HEK293 (cell line): Measurements from ENCODE around the gene TMEM130.

Source experiments
- CTCF ChIA-PET: fragments of 350-600 bp; formaldehyde crosslinking; extraction: SDS; loops from one replicate; lab custom pipeline; 2021; ENCODE audit warnings: antibody characterized with exemption; lab: Yijun Ruan, JAX
- POLR2A ChIA-PET: fragments of 300-600 bp; formaldehyde crosslinking; extraction: SDS; loops from one replicate; lab custom pipeline; 2020; ENCODE audit warnings: antibody characterized with exemption, inconsistent platforms; lab: Yijun Ruan, JAX
- H3K27ac ChIP-seq: fragments of 200-500 bp; sonication (Bioruptor generic); 2 replicates; pipeline ENCODE4 v1.5.1; 2014; ENCODE audit warnings: low read depth, low read length, control low read depth, inconsistent platforms; ENCODE audit errors: extremely low read depth
- H3K36me3 ChIP-seq, 2 experiments: fragments of 200-500 bp in 1 of 2; sonication (Bioruptor generic) in 1 of 2; 1 replicate in 1 of 2; 2 replicates in 1 of 2; pipeline ENCODE4 v1.5.1; 2014 to 2017; ENCODE audit warnings: inconsistent platforms in 2 of 2, low read length in 2 of 2; ENCODE audit not compliant: control insufficient read depth in 2 of 2, insufficient read depth in 1 of 2
- H3K4me1 ChIP-seq: fragments of 200-500 bp; sonication (Bioruptor generic); 2 replicates; pipeline ENCODE4 v1.5.1; 2014; ENCODE audit warnings: mild to moderate bottlenecking, low read length, inconsistent platforms; ENCODE audit not compliant: control insufficient read depth, insufficient read depth
- H3K4me3 ChIP-seq: 2 replicates; pipeline ENCODE4 v1.5.1; 2011; ENCODE audit warnings: low read depth, mild to moderate bottlenecking, control low read depth, low read length, moderate library complexity
- H3K9me3 ChIP-seq: fragments of 200-500 bp; sonication (Bioruptor generic); 2 replicates; pipeline ENCODE4 v1.5.1; 2014; ENCODE audit warnings: low read depth, low read length, inconsistent platforms; ENCODE audit not compliant: control insufficient read depth, insufficient read depth
- BCL11A ChIP-seq: fragments of 450-650 bp; formaldehyde crosslinking; IDR thresholded peaks from 2 replicates; pipeline ENCODE4 v1.5.1; 2016; ENCODE audit warnings: low read depth, missing biosample characterization, missing genetic modification characterization
- GLIS2 ChIP-seq: fragments of 450-650 bp; formaldehyde crosslinking; IDR thresholded peaks from 2 replicates; pipeline ENCODE4 v1.5.1; 2016; ENCODE audit warnings: missing biosample characterization, missing genetic modification characterization
- IKZF3 ChIP-seq: fragments of 450-650 bp; IDR thresholded peaks from 2 replicates; pipeline ENCODE4 v1.5.0; 2018; ENCODE audit warnings: missing biosample characterization, mild to moderate bottlenecking, missing genetic modification characterization, moderate library complexity
- KLF16 ChIP-seq: fragments of 450-650 bp; formaldehyde crosslinking; IDR thresholded peaks from 2 replicates; pipeline ENCODE4 v1.5.1; 2017; ENCODE audit warnings: missing biosample characterization, missing genetic modification characterization
- KLF7 ChIP-seq: fragments of 450-650 bp; formaldehyde crosslinking; IDR thresholded peaks from 2 replicates; pipeline ENCODE4 v1.5.1; 2016; ENCODE audit warnings: missing biosample characterization, missing genetic modification characterization, borderline replicate concordance
- MEIS1 ChIP-seq: sonication (generic); formaldehyde crosslinking; IDR thresholded peaks from 2 replicates; pipeline ENCODE4 v1.8.1; 2022; ENCODE audit warnings: missing genetic modification reagents, mild to moderate bottlenecking, borderline replicate concordance
- OSR2 ChIP-seq: fragments of 450-650 bp; formaldehyde crosslinking; IDR thresholded peaks from 2 replicates; pipeline ENCODE4 v1.5.1; 2016; ENCODE audit warnings: missing biosample characterization, missing genetic modification characterization
- SP3 ChIP-seq: fragments of 450-650 bp; formaldehyde crosslinking; IDR thresholded peaks from 2 replicates; pipeline ENCODE4 v1.5.1; 2016; ENCODE audit warnings: missing biosample characterization, missing genetic modification characterization
- ZNF114 ChIP-seq: fragments of 450-650 bp; formaldehyde crosslinking; IDR thresholded peaks from 2 replicates; pipeline ENCODE4 v1.5.0; 2017; ENCODE audit warnings: missing biosample characterization, missing genetic modification characterization
- ZNF138 ChIP-seq: fragments of 450-650 bp; formaldehyde crosslinking; IDR thresholded peaks from 2 replicates; pipeline ENCODE4 v1.5.1; 2016; ENCODE audit warnings: missing biosample characterization, missing genetic modification characterization, borderline replicate concordance
- ZNF175 ChIP-seq: fragments of 450-650 bp; formaldehyde crosslinking; IDR thresholded peaks from 2 replicates; pipeline ENCODE4 v1.5.1; 2016; ENCODE audit warnings: missing biosample characterization, missing genetic modification characterization
- ZNF48 ChIP-seq: fragments of 450-650 bp; formaldehyde crosslinking; IDR thresholded peaks from 2 replicates; pipeline ENCODE4 v1.5.1; 2016; ENCODE audit warnings: missing biosample characterization, missing genetic modification characterization
- ZNF501 ChIP-seq: fragments of 450-650 bp; formaldehyde crosslinking; IDR thresholded peaks from 2 replicates; pipeline ENCODE4 v1.5.1; 2016; ENCODE audit warnings: missing biosample characterization, missing genetic modification characterization
- ZNF529 ChIP-seq: fragments of 450-650 bp; formaldehyde crosslinking; IDR thresholded peaks from 2 replicates; pipeline ENCODE4 v1.5.1; 2017; ENCODE audit warnings: missing genetic modification characterization, missing biosample characterization; ENCODE audit not compliant: insufficient replicate concordance
- ZNF544 ChIP-seq: fragments of 450-650 bp; formaldehyde crosslinking; IDR thresholded peaks from 2 replicates; pipeline ENCODE4 v1.5.0; 2017; ENCODE audit warnings: missing biosample characterization, missing genetic modification characterization
- ZNF561 ChIP-seq: fragments of 450-650 bp; IDR thresholded peaks from 2 replicates; pipeline ENCODE4 v1.5.1; 2018; ENCODE audit warnings: missing biosample characterization, missing genetic modification characterization, borderline replicate concordance
- ZNF747 ChIP-seq: fragments of 450-650 bp; formaldehyde crosslinking; IDR thresholded peaks from 2 replicates; pipeline ENCODE4 v1.5.1; 2016; ENCODE audit warnings: missing biosample characterization, missing genetic modification characterization
- TF ChIP-seq, protein P1 (sequence below): fragments of 450-650 bp; IDR thresholded peaks from 2 replicates; pipeline ENCODE4 v1.5.1; 2018; ENCODE audit warnings: missing biosample characterization, mild to moderate bottlenecking, missing genetic modification characterization
- TF ChIP-seq, protein P2 (sequence below): fragments of 450-650 bp; formaldehyde crosslinking; IDR thresholded peaks from 2 replicates; pipeline ENCODE4 v1.5.1; 2016; ENCODE audit warnings: missing biosample characterization, missing genetic modification characterization
- TF ChIP-seq, protein P3 (sequence below): fragments of 450-650 bp; formaldehyde crosslinking; IDR thresholded peaks from 2 replicates; pipeline ENCODE4 v1.5.1; 2016; ENCODE audit warnings: missing biosample characterization, missing genetic modification characterization, borderline replicate concordance

Gene TMEM130

DNA sequence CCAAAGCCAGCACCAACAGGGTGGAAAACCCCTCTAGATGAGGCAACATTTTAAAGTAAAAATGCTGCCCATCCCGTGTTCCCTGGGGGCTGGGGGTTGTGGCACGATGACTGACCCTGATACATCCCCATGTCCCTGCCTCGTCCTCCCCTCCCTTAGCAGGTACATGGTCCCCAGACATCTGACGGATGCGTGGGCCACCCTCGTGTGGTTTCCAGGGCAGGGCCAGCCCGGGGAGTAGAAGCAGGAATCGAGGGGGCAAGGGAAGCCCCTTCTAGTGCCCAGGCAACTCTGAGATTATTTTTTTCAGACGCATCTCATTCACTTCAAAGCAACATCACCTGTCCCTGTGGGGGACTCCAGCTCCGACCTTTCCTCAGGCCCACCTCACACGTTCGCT is 3.5 kb downstream of the TMEM130 start:
- ChIA-PET POLR2A (no interaction called here), CTCF (interaction anchor here (0.6 to 1.6 kb wide), 3 partner anchors 25 to 444 kb away, joined by 3 to 6 read pairs (median 5); no protein-coding TSS in a partner anchor)
- no peaks in the 10 kb centered on the region for H3K9me3 ChIP-seq
- H3K27ac ChIP-seq: no peak overlapping the region
- no peaks in the 10 kb centered on the region for H3K36me3 ChIP-seq
- H3K4me1 ChIP-seq: peaks cover 3% of the 10 kb centered on the region; the same call in 1 of the 2 replicates
- H3K4me3 ChIP-seq: no peak overlapping the region
- TF ChIP-seq, protein P1, sequence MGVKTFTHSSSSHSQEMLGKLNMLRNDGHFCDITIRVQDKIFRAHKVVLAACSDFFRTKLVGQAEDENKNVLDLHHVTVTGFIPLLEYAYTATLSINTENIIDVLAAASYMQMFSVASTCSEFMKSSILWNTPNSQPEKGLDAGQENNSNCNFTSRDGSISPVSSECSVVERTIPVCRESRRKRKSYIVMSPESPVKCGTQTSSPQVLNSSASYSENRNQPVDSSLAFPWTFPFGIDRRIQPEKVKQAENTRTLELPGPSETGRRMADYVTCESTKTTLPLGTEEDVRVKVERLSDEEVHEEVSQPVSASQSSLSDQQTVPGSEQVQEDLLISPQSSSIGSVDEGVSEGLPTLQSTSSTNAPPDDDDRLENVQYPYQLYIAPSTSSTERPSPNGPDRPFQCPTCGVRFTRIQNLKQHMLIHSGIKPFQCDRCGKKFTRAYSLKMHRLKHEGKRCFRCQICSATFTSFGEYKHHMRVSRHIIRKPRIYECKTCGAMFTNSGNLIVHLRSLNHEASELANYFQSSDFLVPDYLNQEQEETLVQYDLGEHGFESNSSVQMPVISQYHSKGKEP (tag by site-specific recombination): no peak
- TF ChIP-seq ZNF561 (tag by site-specific recombination) (no peak), SP3 (tag by site-specific recombination) (no peak), ZNF48 (tag by site-specific recombination) (no peak), KLF16 (tag by site-specific recombination) (no peak), ZNF529 (tag by site-specific recombination) (no peak), ZNF114 (tag by site-specific recombination) (no peak), KLF7 (tag by site-specific recombination) (no peak), GLIS2 (tag by site-specific recombination) (no peak), ZNF501 (tag by site-specific recombination) (no peak), IKZF3 (tag by site-specific recombination) (no peak), ZNF544 (tag by site-specific recombination) (no peak), ZNF747 (tag by site-specific recombination) (no peak), ZNF175 (tag by site-specific recombination) (no peak), MEIS1 (CRISPR knock-in tag) (no peak), ZNF138 (tag by site-specific recombination) (no peak), OSR2 (tag by site-specific recombination) (no peak), BCL11A (tag by site-specific recombination) (no peak)
- TF ChIP-seq, protein P2, sequence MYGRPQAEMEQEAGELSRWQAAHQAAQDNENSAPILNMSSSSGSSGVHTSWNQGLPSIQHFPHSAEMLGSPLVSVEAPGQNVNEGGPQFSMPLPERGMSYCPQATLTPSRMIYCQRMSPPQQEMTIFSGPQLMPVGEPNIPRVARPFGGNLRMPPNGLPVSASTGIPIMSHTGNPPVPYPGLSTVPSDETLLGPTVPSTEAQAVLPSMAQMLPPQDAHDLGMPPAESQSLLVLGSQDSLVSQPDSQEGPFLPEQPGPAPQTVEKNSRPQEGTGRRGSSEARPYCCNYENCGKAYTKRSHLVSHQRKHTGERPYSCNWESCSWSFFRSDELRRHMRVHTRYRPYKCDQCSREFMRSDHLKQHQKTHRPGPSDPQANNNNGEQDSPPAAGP (tag by site-specific recombination): no peak
- TF ChIP-seq, protein P3, sequence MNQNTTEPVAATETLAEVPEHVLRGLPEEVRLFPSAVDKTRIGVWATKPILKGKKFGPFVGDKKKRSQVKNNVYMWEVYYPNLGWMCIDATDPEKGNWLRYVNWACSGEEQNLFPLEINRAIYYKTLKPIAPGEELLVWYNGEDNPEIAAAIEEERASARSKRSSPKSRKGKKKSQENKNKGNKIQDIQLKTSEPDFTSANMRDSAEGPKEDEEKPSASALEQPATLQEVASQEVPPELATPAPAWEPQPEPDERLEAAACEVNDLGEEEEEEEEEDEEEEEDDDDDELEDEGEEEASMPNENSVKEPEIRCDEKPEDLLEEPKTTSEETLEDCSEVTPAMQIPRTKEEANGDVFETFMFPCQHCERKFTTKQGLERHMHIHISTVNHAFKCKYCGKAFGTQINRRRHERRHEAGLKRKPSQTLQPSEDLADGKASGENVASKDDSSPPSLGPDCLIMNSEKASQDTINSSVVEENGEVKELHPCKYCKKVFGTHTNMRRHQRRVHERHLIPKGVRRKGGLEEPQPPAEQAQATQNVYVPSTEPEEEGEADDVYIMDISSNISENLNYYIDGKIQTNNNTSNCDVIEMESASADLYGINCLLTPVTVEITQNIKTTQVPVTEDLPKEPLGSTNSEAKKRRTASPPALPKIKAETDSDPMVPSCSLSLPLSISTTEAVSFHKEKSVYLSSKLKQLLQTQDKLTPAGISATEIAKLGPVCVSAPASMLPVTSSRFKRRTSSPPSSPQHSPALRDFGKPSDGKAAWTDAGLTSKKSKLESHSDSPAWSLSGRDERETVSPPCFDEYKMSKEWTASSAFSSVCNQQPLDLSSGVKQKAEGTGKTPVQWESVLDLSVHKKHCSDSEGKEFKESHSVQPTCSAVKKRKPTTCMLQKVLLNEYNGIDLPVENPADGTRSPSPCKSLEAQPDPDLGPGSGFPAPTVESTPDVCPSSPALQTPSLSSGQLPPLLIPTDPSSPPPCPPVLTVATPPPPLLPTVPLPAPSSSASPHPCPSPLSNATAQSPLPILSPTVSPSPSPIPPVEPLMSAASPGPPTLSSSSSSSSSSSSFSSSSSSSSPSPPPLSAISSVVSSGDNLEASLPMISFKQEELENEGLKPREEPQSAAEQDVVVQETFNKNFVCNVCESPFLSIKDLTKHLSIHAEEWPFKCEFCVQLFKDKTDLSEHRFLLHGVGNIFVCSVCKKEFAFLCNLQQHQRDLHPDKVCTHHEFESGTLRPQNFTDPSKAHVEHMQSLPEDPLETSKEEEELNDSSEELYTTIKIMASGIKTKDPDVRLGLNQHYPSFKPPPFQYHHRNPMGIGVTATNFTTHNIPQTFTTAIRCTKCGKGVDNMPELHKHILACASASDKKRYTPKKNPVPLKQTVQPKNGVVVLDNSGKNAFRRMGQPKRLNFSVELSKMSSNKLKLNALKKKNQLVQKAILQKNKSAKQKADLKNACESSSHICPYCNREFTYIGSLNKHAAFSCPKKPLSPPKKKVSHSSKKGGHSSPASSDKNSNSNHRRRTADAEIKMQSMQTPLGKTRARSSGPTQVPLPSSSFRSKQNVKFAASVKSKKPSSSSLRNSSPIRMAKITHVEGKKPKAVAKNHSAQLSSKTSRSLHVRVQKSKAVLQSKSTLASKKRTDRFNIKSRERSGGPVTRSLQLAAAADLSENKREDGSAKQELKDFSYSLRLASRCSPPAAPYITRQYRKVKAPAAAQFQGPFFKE (tag by site-specific recombination): no peak
